GM21786 (cell line): ENCODE results near the gene BCDIN3D.

Source experiments
- ATAC-seq: cut with Tn5 transposase; IDR thresholded peaks from one replicate; pipeline ENCODE4 v1.9.1; 2021; ENCODE audit not compliant: unreplicated experiment

The BCDIN3D gene

DNA sequence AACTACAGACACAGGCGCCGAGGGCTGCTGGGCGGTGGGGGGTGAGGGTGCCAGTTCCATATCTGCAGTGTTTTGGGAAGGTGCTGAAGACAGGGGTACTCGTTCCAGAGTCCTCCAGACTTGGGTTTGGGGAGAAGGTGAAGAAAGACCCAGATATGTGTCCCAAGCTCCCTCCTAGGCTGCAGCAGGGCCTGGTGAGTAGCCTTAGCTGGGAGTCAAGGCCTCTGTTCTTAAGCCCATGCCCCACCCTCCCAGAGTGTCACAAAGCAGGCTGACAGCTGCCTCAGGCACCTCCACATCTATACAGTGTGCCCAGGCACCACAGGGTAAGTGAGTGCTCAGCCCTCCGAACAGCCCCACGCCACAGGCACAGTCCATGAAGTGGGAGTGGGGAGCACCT is 19.0 kb downstream of the BCDIN3D start:
- ATAC-seq: no peak

DNA sequence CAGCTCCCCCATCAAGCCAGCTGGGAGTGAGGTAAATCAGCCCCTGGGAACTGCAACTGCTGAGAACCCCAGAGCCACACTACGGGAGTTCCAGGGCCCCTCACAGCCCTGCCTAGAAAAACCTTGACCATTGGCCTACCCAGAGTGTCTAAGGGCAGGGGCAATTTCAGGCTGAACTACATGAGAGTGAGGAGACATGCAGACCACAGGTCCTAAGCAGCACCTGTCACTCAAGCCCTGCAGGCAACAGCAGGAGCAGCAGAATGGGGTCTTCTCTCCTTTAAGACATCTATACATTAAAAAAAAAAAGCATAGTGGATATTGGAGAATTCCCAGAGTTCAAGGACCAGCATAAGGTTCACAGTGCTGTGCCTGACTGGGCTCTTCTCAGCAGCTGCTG is 19.6 kb downstream of the BCDIN3D start:
- no peak for ATAC-seq

GRCh38 chr12:49821373-49822287 is 21.3 kb downstream of the BCDIN3D start:
- ATAC-seq: no peak

DNA sequence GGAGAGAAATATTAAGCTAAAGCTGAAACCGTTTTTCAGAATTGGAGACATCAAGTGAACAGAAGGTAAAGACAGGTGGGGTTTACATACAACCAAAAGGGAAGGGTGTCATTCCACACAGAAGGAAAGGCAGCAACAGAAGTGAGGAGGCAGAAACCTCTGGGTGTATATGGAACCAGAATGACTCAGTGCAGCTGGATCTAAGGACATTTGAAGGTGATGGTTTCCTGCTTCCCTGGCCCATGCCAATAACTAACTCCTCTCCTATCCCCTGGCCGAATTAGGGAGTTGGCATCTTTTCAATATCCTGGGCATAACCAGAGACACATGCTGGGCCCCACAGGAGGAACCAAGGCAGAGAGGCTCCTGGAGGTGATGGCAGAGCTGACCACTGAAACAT is 23.1 kb downstream of the BCDIN3D start:
- ATAC-seq: no peak

DNA sequence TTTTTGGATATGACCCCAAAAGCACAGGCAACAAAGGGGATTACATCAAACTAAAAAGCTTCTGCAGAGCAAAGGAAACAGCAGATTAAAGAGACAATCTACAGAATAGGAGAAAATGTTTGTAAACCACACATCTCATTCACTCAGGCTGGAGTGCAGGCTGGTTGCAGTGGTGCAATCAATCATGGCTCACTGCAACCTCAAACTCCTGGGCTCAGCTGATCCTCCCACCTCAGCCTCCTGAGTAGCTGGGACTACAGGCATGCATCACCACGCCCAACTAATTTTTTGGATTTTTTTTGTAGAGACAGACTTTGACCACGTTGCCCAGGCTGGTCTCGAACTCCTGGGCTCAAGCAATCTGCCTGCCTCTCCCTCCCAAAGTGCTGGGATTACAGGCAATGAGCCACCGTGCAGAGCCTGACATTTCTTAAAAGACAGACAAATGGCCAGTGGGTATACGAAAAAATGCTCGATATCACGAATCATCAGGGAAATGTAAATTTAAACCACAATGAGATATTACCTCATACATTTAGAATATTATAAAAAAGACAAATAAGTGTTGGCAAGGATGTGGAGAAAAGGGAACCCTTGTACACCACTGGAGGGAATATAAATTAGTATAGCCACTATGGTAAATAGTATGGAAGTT is 24.5 kb downstream of the BCDIN3D start:
- ATAC-seq: no peak

GRCh38 chr12:49813131-49813530 is 29.8 kb downstream of the BCDIN3D start:
- ATAC-seq: no peak

DNA sequence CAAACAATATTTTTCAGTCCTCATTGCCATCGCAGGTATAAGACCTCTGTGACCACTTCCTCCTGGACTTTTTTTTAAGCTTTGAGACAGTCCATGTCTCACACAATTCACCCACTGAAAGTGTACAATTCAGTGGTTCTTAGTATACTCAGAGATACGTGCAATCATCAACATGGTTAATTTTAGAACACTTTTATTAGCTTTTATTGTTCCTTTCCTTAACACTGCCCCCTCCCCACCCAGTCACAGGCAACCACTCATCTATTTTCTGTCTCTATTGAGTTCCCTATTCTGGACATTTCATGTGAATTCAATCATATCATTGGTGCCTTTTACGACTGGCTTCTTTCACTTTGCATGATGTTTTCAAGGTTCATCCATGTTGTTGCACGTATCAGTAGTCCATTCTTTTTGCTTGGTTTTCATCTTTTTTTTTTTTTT is 30.9 kb downstream of the BCDIN3D start:
- ATAC-seq: no peak

DNA sequence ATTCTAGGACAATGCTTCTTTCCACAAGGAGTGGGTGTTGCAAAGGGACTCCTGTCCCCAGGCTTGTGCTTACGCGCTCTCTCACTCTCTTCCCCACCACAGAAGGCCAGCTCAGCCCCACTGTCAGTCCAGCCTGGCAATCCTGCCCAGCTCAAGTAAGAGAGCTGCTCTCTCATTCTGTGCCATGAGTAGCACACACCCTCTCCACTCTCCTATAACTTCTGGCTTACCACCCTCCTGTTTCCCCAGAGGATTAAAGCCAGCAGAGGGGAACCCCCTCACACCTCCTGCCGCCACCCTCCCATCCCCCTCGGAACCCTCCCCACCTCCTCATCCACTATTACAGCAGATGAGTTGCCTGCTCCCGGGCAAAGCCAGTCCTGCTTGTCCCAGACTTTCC is 31.8 kb downstream of the BCDIN3D start:
- no peak for ATAC-seq

GRCh38 chr12:49809906-49810389 is 33.0 kb downstream of the BCDIN3D start:
- no peak for ATAC-seq

GRCh38 chr12:49809381-49809905 is 33.5 kb downstream of the BCDIN3D start:
- ATAC-seq: no peak

GRCh38 chr12:49808686-49809380 is 34.1 kb downstream of the BCDIN3D start:
- ATAC-seq: no peak

- no peak for ATAC-seq
Observed at GRCh38 chr12:49807991-49808580, 34.8 kb downstream of the BCDIN3D start.

DNA sequence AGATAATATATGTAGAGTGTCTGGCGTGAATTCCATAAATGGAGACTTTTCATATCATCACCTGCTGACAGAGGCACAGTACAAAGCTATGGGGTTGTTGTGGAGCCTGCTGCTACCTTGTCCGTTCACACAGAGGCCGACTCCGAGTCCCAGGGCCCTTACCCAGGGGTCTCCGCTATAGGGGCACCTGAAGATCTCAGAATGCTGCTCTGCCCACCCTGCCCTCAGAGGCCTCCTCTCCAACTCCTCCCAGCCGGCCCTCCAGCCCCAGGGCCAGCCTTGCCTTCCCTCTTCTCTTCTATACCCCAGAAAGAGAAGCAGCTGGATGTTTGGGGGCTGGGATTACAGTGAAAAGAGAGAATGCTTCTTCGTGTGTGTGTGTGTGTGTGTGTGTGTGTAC is 36.0 kb downstream of the BCDIN3D start:
- no peak for ATAC-seq

GRCh38 chr12:49806321-49806813 is 36.5 kb downstream of the BCDIN3D start:
- no peak for ATAC-seq

DNA sequence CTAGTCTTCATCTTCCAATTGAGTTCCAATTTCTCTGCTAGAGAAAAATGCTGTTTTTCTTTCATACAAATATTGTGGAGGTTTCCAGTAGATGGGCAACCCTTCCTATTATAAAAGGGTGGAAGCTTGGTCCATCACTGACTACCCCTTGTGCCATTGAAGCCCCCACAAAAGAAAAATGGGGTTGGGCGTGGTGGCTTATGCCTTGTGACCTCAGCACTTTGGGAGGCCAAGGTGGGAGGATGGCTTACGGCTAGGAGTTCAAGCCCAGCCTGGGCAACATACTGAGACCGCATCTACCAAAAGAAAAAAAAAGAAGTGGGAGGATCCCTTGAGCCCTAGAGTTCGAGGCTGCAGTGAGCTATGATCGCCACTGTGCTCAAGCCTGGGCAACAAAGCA is 37.5 kb downstream of the BCDIN3D start:
- no peak for ATAC-seq

- no peak for ATAC-seq
Observed at GRCh38 chr12:49804821-49805220, 38.1 kb downstream of the BCDIN3D start.

DNA sequence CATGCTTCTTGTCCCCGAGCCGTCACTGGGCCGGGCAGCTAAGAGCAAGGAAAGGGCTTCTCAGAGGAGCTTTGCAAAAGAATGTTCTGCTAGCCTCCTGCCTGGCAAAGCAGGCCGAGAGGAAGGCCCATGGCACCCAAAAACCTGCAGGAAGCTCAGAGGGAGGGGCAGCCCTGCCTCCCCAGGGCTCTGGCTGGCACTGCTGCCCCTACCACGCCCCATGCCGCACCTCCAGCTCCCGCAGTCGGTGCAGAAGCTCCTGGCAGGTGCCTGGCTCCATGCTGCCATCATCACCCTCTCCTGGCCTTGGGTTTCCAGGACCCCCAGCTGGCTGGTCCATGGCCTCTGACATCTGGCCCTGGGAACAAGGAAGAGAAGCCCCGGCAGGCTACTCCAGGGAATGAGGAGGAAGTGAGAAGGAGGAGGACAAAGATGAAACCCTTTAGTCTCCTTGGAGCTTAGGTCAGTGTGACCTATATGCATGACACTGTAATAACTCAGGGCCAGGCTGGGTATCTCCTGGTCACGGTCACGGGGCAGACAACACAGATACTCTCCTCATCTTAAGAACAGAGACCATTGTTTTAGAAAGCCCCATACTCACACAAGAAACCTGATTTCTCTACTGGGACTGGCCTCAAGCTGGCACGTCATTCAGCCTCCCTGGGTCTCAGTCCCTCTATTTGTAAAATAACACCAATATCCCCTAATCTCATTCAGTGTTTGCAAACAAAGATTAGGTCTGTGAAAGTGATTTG is 39.0 kb downstream of the BCDIN3D start:
- ATAC-seq: no peak

DNA sequence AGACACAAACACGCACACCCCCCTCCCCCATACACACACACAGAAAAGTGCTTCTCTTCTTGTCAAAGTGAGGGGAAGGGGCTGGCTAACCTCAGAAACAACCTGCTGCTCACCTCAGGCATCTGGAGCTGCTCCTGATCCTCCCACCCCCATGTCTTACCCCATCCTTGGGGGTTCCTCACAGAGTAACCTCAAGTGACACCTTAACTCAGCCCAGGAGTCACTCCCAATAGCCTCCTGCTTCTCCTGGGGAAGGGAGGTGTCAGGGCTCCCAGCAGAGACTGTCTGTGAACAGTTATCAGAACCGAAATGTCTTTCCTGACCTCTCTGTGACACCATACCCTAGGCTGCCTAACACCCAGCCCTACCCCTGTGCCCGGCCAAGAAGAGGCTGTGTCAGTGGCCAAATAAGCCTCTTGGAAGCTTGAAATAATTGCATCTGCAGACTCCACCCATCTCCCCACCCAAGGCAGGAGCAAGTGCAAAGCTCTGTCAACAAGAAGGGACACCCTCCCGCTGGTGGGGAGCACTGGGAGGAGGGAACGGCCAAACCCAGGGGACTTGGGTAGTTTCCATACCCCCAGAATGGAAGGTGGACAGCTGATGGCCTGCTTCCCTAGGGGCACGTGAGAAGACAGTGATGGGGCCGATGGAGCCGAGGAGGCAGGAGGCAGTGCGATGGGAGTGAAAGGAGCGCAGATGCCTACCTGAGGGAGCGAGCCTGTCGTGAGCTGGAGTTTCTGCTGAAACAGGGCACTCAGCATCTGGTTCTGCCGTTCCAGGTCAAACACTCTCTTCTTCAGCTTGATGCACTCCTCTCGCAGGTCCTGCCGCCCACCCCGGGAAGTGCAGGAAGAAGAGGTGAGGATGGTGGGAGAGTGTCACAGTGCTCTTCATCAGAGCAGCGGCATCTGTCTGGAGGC is 41.5 kb downstream of the BCDIN3D start:
- ATAC-seq: no peak
